Gastroesophageal sphincter (tissue), 3 donors: ENCODE measurements around the gene NME5.

Source experiments
- POLR2AphosphoS5 ChIP-seq: sonication (generic); formaldehyde crosslinking; IDR thresholded peaks from one replicate; pipeline ENCODE4 v1.6.1; 2017; ENCODE audit warnings: antibody characterized with exemption
- TF ChIP-seq, protein P1 (sequence below), 4 experiments: fragments of 200-600 bp in 2 of 4; fragments of 450-650 bp in 2 of 4; sonication (generic) in 1 of 4; IDR thresholded peaks; one replicate each; pipeline ENCODE4 v1.5.1; 2017 to 2019; ENCODE audit warnings: antibody characterized with exemption in 4 of 4, mild to moderate bottlenecking in 2 of 4, moderate library complexity in 2 of 4

DNA sequence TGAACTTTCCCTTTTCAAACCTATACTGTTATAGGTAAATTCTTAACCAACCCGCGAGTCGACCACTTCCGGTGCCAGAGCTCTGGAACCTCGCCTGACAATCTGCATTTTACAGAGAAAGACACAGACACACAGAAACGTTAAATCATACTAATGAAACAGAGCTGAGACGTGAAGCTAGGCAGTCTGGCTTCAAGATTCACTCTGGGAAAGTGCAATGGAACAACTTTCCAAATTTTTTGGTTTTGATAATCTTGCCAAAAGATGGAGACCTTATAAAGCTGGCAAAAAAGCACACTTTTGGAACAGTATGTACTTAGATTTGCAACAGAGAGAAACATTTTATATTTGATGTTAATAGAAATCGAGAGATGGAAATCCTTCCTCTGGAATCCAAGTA is 71.3 kb downstream of the NME5 start:
- TF ChIP-seq POLR2AphosphoS5: no peak
- TF ChIP-seq, protein P1, sequence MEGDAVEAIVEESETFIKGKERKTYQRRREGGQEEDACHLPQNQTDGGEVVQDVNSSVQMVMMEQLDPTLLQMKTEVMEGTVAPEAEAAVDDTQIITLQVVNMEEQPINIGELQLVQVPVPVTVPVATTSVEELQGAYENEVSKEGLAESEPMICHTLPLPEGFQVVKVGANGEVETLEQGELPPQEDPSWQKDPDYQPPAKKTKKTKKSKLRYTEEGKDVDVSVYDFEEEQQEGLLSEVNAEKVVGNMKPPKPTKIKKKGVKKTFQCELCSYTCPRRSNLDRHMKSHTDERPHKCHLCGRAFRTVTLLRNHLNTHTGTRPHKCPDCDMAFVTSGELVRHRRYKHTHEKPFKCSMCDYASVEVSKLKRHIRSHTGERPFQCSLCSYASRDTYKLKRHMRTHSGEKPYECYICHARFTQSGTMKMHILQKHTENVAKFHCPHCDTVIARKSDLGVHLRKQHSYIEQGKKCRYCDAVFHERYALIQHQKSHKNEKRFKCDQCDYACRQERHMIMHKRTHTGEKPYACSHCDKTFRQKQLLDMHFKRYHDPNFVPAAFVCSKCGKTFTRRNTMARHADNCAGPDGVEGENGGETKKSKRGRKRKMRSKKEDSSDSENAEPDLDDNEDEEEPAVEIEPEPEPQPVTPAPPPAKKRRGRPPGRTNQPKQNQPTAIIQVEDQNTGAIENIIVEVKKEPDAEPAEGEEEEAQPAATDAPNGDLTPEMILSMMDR (IDR thresholded peaks at IDR 0.05): no peak
